Parathyroid adenoma (tissue), 2 donors: Measurements from ENCODE around the gene ZNF462.
"Not testable (repeated sequence)": the region's sequence is repeated elsewhere in the genome, so short reads cannot be mapped to it uniquely, and the experiment has no call there.

Experiments used
- H2AFZ ChIP-seq: fragments of 300-600 bp; sonication (generic); one replicate; pipeline ENCODE4 v1.7.0; 2017; ENCODE audit warnings: antibody characterized with exemption, mild to moderate bottlenecking
- H3K27ac ChIP-seq: fragments of 300-600 bp; sonication (generic); one replicate; pipeline ENCODE4 v1.7.0; 2017
- H3K27me3 ChIP-seq: fragments of 300-600 bp; sonication (generic); one replicate; pipeline ENCODE4 v1.7.0; 2017; ENCODE audit warnings: low read length; ENCODE audit not compliant: control insufficient read depth, insufficient read depth
- H3K36me3 ChIP-seq: fragments of 300-600 bp; sonication (generic); one replicate; pipeline ENCODE4 v1.7.0; 2017; ENCODE audit warnings: low read length; ENCODE audit not compliant: control insufficient read depth, insufficient read depth
- H3K4me1 ChIP-seq: fragments of 300-600 bp; sonication (generic); one replicate; pipeline ENCODE4 v1.7.0; 2017; ENCODE audit warnings: control low read depth
- H3K4me2 ChIP-seq: fragments of 300-600 bp; sonication (generic); one replicate; pipeline ENCODE4 v1.7.0; 2017; ENCODE audit warnings: low read length
- H3K4me3 ChIP-seq: fragments of 300-600 bp; sonication (generic); one replicate; pipeline ENCODE4 v1.7.0; 2017; ENCODE audit warnings: low read depth, low read length
- H3K79me2 ChIP-seq: fragments of 300-600 bp; sonication (generic); one replicate; pipeline ENCODE4 v1.7.0; 2017; ENCODE audit warnings: control low read depth
- H3K9ac ChIP-seq: fragments of 300-600 bp; sonication (generic); one replicate; pipeline ENCODE4 v1.7.0; 2017; ENCODE audit warnings: mild to moderate bottlenecking
- H3K9me3 ChIP-seq: fragments of 300-600 bp; sonication (generic); one replicate; pipeline ENCODE4 v1.7.0; 2017; ENCODE audit warnings: low read length; ENCODE audit not compliant: control insufficient read depth
- CTCF ChIP-seq: fragments of 300-600 bp; sonication (generic); IDR thresholded peaks from one replicate; pipeline ENCODE4 v1.7.0; 2017; ENCODE audit warnings: antibody characterized with exemption, mild to moderate bottlenecking
- donor health status: primary hyperparathyroidism.

The ZNF462 gene

GRCh38 chr9:106896695-106897094 lies 33.7 kb downstream of the ZNF462 start:
- peaks cover 16% of the 10 kb centered on the region for H3K79me2 ChIP-seq
- H3K4me1 ChIP-seq, result peaks cover 11% of the 10 kb centered on the region
- no peak for TF ChIP-seq CTCF
- H3K4me2 ChIP-seq, result no peak overlapping the region
- no peak overlapping the region for H2AFZ ChIP-seq
- H3K27ac ChIP-seq, result no peak overlapping the region
- no peak overlapping the region for H3K9ac ChIP-seq
- no peaks in the 10 kb centered on the region for H3K9me3 ChIP-seq
- H3K27me3 ChIP-seq, result no peaks in the 10 kb centered on the region
- no peaks in the 10 kb centered on the region for H3K36me3 ChIP-seq
- H3K4me3 ChIP-seq, result no peak overlapping the region

GRCh38 chr9:106897236-106897635 lies 34.3 kb downstream of the ZNF462 start:
- Histone ChIP-seq H3K9ac (no peak overlapping the region), H3K4me1 (peaks cover 11% of the 10 kb centered on the region), H3K27me3 (no peaks in the 10 kb centered on the region), H3K9me3 (no peaks in the 10 kb centered on the region), H3K79me2 (peaks cover 21% of the 10 kb centered on the region), H3K4me3 (no peak overlapping the region), H3K4me2 (no peak overlapping the region), H2AFZ (no peak overlapping the region), H3K27ac (no peak overlapping the region), H3K36me3 (no peaks in the 10 kb centered on the region)
- no peak for TF ChIP-seq CTCF

GRCh38 chr9:106897751-106898150 lies 34.8 kb downstream of the ZNF462 start:
- Histone ChIP-seq H3K4me2 (no peak overlapping the region), H3K27me3 (no peaks in the 10 kb centered on the region), H3K4me3 (no peak overlapping the region), H3K9ac (no peak overlapping the region), H3K4me1 (peaks cover 11% of the 10 kb centered on the region), H3K27ac (no peak overlapping the region), H3K36me3 (no peaks in the 10 kb centered on the region), H3K9me3 (no peaks in the 10 kb centered on the region), H3K79me2 (peaks cover 18% of the 10 kb centered on the region), H2AFZ (no peak overlapping the region)
- no peak for TF ChIP-seq CTCF

- not testable (repeated sequence) for H3K27ac ChIP-seq, H3K9ac ChIP-seq, H3K4me1 ChIP-seq, H3K9me3 ChIP-seq, H3K36me3 ChIP-seq, H2AFZ ChIP-seq, H3K27me3 ChIP-seq, H3K4me3 ChIP-seq, H3K4me2 ChIP-seq
- peaks cover 25% of the 10 kb centered on the region for H3K79me2 ChIP-seq
These were observed 37.6 kb downstream of the ZNF462 start for GRCh38 chr9:106900523-106900922.

- H2AFZ ChIP-seq, result no peak overlapping the region
- H3K36me3 ChIP-seq, result no peaks in the 10 kb centered on the region
- H3K9me3 ChIP-seq, result no peaks in the 10 kb centered on the region
- no peak for TF ChIP-seq CTCF
- no peak overlapping the region for H3K27ac ChIP-seq
- H3K79me2 ChIP-seq, result peaks cover 31% of the 10 kb centered on the region
- no peak overlapping the region for H3K9ac ChIP-seq
- no peaks in the 10 kb centered on the region for H3K27me3 ChIP-seq
- no peak overlapping the region for H3K4me2 ChIP-seq
- no peak overlapping the region for H3K4me3 ChIP-seq
- H3K4me1 ChIP-seq, result no peaks in the 10 kb centered on the region
These were observed 43.2 kb downstream of the ZNF462 start for GRCh38 chr9:106906129-106906528.
